ENCODE measurements around the gene LIN37.

GRCh38 chr19:35777961-35778360, 29.6 kb downstream of the LIN37 start:
- no peak for TF ChIP-seq CTCF (IDR thresholded peaks at IDR 0.05 in 4 of 5, conservative IDR thresholded peaks at IDR 0.05 in 1 of 5)
- no peak for TF ChIP-seq POLR2A (IDR thresholded peaks at IDR 0.05)
